ENCODE data around the gene ATP6V1A. TPM values are rescaled to one million over a fixed set of nuclear protein-coding genes. Genes with fewer than 3 reads are reported as not detected.

Gene ATP6V1A
- total RNA-seq, 4 donors from 2014 or later, result 23.0 to 38.8 (median 26.1) TPM

GRCh38 chr3:113744941-113745755 lies 1.7 kb upstream of the ATP6V1A start:
- WGBS, 2 donors (ENCODE audit: low coverage in 1 of 2), result 0 to 1% methylated on average over 15 to 26 of the region's 35 CpGs
- Histone ChIP-seq H3K9me3 (no peaks in the 10 kb centered on the region), H3K27ac (peak overlapping the region; percentile 90 to 97 (median 96)), H3K36me3 (no peaks in the 10 kb centered on the region), H3K27me3 (no peaks in the 10 kb centered on the region), H3K4me3 (peak overlapping the region; percentile 79 to 83), H3K4me1 (peaks cover 12 to 76% (median 18%) of the 10 kb centered on the region in 3 donors)
- peak; percentile 54 for ATAC-seq
- TF ChIP-seq EP300 (IDR thresholded peaks at IDR 0.05), result no peak
- peak; percentile 77 for TF ChIP-seq POLR2AphosphoS5 (IDR thresholded peaks at IDR 0.05)
- TF ChIP-seq POLR2A (IDR thresholded peaks at IDR 0.05), result no peak
- TF ChIP-seq, protein P1, sequence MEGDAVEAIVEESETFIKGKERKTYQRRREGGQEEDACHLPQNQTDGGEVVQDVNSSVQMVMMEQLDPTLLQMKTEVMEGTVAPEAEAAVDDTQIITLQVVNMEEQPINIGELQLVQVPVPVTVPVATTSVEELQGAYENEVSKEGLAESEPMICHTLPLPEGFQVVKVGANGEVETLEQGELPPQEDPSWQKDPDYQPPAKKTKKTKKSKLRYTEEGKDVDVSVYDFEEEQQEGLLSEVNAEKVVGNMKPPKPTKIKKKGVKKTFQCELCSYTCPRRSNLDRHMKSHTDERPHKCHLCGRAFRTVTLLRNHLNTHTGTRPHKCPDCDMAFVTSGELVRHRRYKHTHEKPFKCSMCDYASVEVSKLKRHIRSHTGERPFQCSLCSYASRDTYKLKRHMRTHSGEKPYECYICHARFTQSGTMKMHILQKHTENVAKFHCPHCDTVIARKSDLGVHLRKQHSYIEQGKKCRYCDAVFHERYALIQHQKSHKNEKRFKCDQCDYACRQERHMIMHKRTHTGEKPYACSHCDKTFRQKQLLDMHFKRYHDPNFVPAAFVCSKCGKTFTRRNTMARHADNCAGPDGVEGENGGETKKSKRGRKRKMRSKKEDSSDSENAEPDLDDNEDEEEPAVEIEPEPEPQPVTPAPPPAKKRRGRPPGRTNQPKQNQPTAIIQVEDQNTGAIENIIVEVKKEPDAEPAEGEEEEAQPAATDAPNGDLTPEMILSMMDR (IDR thresholded peaks at IDR 0.05), result peak; percentile 33 to 76 (median 66)

DNA sequence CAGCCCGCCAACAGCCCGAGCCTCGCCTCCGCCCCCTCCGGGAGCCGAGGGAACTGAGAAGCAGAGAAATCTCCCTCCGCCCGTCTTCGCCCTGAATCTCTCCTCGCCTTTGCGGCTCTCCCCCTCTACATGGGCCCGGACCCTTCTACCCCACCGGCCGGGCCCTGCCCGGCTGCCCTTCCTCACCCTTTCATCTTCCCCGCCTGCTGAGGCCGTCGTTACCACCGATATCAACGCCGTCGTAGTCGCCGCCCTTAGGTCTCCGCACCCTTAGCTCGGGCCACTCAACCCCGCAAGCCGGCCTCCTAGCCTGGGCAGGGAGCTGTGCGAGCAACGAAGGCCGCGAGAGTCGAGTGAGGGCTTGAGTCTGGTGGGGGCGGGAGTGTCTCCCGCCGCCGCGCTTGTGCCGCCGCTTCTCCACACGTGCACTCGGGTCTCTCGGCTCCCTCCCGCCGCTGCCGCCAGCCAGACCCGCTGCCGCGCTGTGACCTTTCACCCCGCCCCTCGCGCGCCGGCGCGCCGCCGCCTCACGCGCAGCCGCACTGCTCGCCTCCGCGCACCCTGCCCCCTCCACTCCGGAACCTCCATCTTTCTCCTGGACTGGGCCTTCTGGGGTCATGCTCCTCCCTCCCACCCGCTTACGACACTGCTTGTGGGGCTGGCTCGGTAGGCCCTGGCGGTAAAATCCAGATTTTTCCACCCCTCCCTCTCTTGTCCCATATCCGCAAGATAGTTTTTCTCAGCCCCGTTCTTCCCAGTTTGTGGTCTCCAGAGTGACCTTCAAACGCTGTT lies 883 bp upstream of the ATP6V1A start, which contains the start of gene NAA50:
Gene NAA50, minus strand, starts transcription at position 494 of the 792 bp plus-strand sequence. Its CDS starts 300 bp downstream, at position 194.
- Histone ChIP-seq H3K36me3 (no peaks in the 10 kb centered on the region), H3K4me1 (peaks cover 12 to 71% (median 18%) of the 10 kb centered on the region in 3 donors), H3K4me3 (peak within 1 kb of the TSS; percentile 79 to 83), H3K27ac (peak within 1 kb of the TSS; percentile 90 to 97 (median 96)), H3K27me3 (no peaks in the 10 kb centered on the region), H3K9me3 (no peaks in the 10 kb centered on the region)
- TF ChIP-seq POLR2AphosphoS5 (IDR thresholded peaks at IDR 0.05) (peak; percentile 85), POLR2A (IDR thresholded peaks at IDR 0.05) (peak; percentile 81 to 84), EP300 (IDR thresholded peaks at IDR 0.05) (no peak)
- TF ChIP-seq, protein P1 (IDR thresholded peaks at IDR 0.05), result peak in 2 of 4 experiments; percentile 2 to 15
- peak; percentile 95 for ATAC-seq
- WGBS, 2 donors (ENCODE audit: low coverage in 1 of 2), result 0% methylated on average over 13 to 15 of the region's 72 CpGs

- Histone ChIP-seq H3K4me3 (peak overlapping the region; percentile 79 to 83), H3K9me3 (no peaks in the 10 kb centered on the region), H3K4me1 (peaks cover 12 to 56% (median 18%) of the 10 kb centered on the region in 3 donors), H3K36me3 (no peaks in the 10 kb centered on the region), H3K27ac (peak overlapping the region; percentile 90 to 97 (median 96)), H3K27me3 (no peaks in the 10 kb centered on the region)
- TF ChIP-seq POLR2A (IDR thresholded peaks at IDR 0.05) (no peak), EP300 (IDR thresholded peaks at IDR 0.05) (no peak), POLR2AphosphoS5 (IDR thresholded peaks at IDR 0.05) (no peak)
- TF ChIP-seq, protein P1 (IDR thresholded peaks at IDR 0.05), result no peak
- WGBS, 2 donors (ENCODE audit: low coverage in 1 of 2), result 3 to 4% methylated on average over 11 to 13 of the region's 18 CpGs
- no peak for ATAC-seq
Observed at GRCh38 chr3:113747283-113748046, 630 bp downstream of the ATP6V1A start.

DNA sequence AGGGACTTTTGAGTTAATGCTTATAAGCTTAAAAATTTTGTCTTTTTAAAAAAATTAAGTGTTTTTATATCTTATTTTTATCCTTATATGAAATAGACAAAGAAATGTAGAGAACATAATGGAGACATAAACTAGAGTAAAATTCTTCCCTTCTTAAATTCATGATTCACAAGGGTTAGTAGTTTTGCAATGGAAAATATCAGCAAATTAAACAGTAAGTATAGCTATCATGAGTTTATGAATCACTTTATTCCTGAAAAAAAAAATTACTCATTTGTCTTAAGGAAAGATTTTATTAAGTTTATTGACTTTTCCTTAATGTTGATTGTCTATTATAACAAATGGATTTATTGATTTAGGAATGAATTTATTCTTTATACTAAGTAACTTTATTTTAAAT lies 4.3 kb downstream of the ATP6V1A start:
- TF ChIP-seq, protein P1 (IDR thresholded peaks at IDR 0.05), result no peak
- no peak for TF ChIP-seq EP300 (IDR thresholded peaks at IDR 0.05)
- no peak for TF ChIP-seq POLR2A (IDR thresholded peaks at IDR 0.05)
- no peak for TF ChIP-seq POLR2AphosphoS5 (IDR thresholded peaks at IDR 0.05)
- Histone ChIP-seq H3K27ac (no peak overlapping the region), H3K4me1 (peaks cover 5 to 40% (median 6%) of the 10 kb centered on the region in 3 donors), H3K4me3 (no peak overlapping the region), H3K36me3 (no peaks in the 10 kb centered on the region), H3K9me3 (no peaks in the 10 kb centered on the region), H3K27me3 (no peaks in the 10 kb centered on the region)
- no peak for ATAC-seq

Measured in gastroesophageal sphincter (tissue), 4 donors.